NCI-H2196 (cell line): ENCODE results near the gene TRPV3.
"Not testable (repeated sequence)": the region's sequence is repeated elsewhere in the genome, so short reads cannot be mapped to it uniquely, and the experiment has no call there.

ENCODE experiments used
- DNase-seq: peaks from one replicate; lab custom pipeline; 2025; ENCODE audit not compliant: unreplicated experiment; lab: John Stamatoyannopoulos, UW

The TRPV3 gene

DNA sequence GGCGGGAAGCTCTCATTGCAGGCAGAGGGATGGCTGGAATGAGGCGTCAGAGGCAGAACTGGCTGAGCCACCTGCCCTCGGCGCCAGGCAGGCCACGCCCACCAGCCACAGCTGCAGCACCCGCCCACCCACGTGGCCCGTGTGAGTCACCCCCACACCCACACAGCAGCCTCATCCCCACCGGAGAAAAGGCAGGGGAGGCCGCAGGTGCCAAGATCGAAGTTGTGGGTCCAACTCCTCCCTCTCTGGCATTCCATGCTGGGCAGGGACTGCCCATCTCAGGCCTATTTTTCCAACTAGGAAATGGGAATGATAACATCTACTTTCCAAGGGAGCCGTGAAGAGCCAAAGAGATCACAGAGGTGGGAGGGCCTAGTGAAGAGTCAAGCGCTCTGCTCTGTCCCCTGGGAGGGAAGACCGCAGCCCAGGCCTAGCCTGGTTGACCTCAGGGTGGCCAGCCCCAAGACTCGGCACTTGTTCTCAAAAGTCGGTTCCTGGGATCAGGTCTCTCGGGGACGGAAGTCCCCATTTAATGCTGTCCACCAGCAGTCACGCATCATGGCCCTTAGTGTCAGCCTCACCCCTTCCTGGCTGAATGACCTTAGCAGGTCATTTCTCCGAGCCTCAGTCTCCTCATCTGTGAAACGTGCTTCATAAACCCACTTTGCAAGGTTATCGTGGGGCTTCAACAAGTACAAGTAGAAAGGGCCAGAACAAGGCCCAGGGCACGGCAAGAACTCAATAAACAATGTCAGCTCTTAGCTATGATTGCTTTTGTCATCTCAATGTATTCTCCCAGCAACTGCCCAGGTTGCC, at the start of gene TRPV3:
Gene TRPV3, minus strand, starts transcription at position 45 of the 816 bp plus-strand sequence. CDS start 2,962 bp downstream, outside the sequence.
- no peak for DNase-seq

DNA sequence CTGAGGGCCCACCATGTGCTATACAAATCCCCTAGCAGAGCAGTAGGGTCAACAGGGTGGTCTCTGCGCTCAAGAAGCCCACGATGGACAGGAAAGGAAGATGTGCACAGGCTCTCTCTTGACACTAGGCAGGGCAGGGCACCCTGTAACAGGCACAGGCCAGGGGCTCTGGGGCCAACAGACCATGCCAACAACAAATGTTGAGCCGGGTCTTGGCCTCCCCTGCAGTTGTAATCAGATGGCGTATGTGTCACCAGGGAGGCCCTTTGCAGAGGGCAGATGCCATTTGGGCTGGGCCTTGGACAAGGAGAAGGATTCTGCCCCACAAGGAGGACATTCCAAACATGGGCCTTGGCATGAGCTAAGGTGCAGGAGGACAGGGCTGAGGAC, 46.3 kb upstream of the TRPV3 start:
- DNase-seq, result no peak

DNA sequence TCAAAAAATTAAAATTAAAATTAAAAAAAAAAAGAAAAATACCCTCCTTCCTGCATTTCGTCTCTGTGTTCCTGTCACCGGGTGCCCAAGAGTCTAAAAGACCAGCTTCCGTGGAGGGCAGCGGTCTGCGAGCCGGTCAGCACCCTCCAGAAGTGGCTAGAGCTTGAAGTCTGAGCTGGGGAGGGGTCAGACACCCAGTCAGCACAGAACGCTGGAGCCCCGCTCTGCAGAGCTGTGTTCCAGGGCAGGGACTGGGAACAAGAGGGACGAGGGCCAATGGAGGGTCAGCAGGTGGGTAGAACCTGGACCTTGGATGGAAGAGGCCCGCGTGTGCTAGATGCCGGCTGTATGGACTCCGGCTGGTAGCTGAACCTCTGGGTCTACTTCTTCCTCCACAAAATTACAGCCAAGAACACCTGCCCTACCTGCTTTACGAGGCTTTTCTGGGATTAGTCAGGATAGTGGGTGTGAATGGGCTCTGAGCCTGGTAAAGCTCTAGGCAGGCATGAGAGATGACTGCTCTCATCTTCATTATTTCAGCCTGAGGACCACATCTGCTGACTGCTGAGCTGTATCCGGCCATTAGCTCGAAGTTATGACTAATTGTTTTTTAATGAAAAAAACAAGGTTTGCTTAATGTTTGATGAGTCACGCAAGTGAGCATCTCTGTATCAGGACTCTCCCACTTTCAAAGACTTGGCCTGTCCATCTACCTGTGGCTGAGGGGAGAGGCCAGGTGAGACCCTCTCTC, 45.7 kb upstream of the TRPV3 start:
- DNase-seq, result no peak

DNA sequence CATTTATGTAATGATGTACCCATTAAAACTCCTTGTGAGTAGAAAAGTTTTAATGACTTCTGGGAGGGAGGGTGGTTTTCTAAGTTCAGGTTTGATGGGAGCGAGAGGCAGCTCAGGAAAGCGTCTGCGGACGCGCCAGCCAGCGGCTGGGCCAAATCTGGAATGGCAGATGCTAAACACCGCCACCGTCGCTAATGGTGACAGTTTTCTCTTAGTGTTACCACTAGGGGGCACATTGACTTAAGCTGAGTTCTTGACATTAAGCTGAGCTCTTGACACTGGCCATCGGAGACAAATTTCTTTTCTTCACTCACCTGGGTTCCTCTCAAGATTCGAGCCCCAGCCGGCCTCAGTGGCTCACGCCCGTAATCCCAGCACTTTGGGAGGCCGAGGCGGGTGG, 44.9 kb upstream of the TRPV3 start:
- peak; percentile 1 for DNase-seq

DNA sequence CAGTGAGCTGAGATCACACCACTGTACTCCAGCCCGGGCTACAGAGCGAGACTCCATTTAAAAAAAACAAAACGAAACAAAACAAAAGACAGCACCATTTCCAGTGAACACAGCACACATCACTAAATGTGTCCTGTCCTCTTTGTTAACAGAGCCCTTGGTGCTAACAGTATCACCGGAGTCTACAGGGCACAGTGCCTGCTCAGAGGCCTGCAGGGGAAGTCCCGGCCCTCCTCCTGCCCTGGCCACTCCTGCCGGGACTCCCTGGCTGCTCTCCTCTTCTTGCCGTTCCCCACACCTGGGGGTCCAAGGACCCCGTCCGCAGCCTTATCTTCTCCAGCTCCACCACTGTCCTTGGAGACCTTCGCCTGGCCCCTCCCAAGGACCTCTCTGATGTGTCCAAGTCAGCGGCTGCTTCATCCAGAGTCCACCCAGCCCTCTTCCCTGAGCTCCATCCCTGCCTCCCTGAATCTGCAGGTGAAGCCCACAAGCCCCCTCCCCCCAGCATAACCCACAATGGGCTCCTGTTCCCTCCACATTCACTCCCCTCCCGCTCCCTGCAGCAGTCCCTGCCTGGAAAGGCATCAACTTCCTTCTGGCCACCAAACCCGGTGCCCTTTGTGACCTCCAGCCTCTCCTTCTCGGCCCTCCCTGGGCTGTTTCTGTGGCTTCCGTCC, 43.1 kb upstream of the TRPV3 start:
- no peak for DNase-seq

DNA sequence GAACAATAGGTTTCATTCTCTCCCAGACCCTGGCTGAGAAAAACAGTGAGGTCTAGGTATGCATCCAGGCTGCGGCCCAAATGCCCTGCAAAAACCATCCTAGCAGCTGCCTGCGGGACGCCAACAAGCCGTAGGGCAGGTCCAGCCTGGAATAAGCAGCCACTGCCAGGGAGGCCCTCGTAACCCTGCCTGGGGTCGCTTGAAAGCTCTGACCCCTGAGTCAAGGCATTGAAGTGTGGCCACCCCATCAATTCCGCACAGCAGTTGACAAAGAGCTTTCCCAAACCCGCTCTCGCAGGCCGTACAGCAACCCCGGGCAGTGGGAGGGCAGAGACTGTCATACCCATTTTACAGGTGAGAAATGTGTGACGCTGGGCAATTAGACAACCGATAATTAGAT, 40.5 kb upstream of the TRPV3 start:
- DNase-seq, result no peak

DNA sequence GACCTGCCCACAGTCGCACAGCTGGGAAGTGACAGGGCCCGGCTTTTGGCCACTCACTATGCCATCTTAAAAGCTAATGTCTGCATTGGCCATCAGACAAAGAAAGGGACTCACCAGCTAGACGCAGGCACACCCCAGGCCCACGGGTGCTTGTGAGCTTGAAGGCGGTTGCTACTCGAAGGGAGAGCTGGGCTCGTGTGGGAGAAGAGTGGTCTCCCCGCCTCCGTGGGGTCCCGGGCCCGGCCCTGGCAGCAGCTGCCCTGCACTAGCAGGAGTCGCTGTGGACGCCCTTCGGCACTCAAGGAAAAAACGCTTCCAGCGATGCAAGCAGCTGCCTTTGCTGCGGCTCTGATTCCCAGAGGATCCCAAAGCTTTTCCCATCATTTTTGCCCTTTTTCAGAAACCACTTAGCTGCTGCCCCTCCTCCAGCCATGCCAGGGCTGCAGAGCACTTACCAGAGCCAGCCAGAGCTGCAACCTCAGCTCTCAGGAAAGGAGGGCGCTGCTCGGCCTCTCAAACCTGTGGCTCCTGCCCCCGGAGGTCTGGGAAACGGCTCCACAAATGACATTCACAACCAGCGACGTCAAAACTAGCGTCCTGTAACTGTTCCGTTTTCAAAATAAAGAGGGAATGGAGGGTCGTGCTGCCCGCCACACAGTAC, 39.3 kb upstream of the TRPV3 start:
- DNase-seq, result no peak

DNA sequence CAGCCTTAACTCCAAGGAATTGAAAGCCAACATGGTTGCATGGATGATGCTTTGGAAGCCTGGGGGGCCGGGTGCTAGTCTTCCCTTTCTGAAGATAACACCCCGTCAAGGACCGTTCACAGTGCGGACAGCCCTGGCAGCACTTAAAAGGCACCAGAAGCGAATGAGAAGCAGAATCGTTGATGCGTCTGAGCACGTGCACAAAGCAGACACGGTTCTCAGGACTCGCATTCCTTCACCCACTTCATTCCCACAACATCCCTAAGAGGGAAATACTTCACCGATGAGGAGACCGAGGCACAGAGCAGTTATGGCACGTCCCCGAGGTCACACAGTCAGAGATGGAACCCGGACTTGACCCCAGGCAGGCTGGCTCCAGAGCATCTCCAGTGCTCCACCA, 37.4 kb upstream of the TRPV3 start:
- DNase-seq, result no peak

DNA sequence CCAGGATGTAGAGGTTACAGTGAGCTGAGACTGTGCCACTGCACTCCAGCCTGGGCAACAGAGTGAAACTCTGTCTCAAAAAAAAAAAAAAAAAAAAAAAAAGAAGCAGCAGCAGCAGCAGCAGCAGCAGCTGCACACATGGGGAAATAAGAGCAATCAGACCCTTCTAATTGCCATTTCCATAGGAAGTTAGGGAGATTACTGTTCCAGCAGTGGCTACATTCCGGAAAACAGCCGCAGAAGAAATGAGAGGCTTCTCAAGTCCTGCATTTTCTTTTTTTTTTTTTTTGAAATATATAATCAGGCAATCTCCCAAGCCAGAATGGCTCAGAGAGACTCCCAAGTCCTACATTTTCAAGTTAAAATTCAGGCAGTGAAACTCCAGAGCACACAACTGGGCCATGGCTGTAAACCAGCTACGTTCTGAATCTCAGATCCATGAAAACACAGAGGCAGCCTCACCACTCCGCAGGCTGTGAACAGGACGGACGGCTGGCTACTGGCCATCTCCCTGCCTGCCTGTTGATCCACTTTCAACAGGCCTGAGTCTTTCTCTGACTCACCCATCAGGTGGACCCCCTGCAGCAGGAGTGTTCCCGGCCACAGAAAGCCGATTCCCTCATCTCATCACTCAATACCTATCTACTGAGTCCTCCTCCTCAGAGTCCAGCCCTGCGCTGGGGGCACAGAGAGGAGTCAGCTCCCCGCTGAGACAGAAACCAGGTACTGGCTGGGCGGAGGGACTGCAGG, 36.6 kb upstream of the TRPV3 start:
- DNase-seq, result no peak

DNA sequence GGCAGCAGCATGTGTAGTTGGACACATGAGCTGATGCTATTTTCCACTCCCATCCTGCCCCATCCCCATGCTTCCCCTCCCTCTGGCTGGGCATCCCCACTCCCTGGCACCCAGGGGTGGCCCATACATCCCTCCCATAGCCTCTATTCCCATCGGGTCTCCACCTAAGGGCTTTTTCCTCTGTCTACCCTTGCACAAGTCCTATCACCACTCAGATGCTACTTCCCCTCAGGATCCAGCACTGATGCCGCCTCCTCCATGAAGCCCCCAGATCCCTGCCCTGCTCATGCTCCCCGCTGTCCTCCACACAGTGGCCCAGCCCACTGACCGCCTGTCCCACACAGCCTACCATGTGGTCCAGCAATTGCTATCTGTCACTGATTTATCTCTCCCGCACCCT, 35.8 kb upstream of the TRPV3 start:
- DNase-seq, result no peak

DNA sequence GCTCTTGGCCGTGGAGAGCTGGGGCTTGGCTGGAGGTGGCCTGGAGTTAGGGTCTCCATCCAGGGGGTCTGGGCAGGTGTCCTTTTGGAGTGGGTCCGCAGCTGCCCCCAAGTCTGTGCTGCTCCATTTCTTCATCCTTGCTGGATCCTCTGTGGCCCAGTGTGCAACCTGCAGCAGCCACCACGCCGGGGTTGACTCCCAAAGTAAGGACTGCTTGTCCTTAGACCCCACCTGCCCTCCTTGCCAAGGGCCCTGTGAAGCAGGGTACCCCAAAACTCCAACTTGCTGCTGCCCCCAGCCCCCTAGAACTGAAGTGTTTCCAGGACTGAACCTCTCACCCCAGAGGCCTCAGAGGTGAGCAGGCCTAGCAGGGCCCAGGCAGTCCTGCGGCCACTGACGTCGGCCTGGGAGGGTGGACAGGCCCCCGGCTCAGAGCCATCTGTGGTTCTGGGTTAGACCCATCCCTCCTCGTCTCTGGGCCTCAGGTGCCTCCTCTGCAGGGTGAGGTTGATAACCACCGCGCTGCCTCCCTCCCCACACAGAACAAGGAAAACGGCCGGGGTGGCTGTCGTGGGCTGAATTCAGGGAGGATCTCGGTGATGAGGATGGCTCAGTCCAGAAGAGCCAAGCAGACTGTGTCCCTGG, 34.7 kb upstream of the TRPV3 start:
- no peak for DNase-seq

DNA sequence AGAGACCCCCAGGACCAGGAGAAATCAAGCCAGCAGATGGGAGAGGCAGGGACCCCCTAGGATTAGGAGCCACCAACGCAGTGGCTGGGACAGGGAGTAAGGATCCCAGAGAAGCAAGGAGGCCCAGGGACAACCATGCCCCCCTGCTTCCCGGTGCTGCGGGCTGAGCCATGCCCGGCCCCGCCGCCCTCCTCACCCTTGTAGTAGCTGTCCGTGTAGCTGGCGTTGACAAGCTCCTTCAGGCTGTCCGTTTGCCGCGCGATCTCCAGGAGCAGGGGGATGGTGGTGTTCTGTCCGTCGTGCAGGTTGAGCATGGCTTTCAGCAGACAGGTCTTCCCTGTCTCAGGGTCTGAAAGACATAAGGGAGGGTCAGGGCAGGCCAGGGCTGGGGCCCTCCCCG, 33.2 kb upstream of the TRPV3 start:
- no peak for DNase-seq

DNA sequence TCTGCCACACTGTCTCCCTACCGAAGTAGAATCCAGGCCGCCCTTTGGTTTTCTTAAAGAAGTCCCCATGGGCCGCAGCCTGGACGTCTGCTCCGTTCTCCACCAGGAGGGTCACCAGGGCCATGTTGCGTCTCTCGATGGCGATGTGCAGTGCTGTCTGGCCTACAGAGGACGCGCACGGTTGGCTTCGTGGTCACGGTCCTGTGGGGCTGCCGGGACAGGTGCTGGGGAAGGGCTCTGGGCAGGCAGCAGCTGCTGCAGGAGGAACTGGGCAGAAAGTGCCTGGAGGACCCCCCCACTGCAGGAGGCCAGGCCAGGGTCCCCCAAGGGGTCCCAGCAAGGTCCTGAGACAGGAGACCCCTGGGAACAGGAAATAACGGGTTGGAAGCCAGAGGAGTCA, 32.6 kb upstream of the TRPV3 start:
- no peak for DNase-seq

DNA sequence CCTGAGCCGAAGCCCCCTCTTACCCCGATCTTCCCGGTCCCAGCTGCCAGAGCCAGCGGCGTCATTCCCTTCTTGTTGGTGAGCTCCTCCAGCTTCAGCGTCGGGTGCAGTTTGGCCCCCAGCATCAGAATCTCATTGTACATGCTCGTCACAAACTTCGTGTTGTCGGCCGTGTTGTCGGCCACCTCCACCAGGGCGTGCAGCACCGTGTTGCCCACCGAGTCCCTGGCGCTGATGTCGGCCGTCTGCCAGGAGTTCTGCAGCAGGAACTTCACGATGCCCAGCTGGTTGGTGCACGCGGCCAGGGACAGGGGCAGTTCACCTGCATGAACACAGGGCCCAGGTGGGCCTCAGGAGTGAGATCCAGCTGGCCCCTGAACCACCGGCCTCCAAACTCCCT, 32.2 kb upstream of the TRPV3 start:
- DNase-seq, result no peak

DNA sequence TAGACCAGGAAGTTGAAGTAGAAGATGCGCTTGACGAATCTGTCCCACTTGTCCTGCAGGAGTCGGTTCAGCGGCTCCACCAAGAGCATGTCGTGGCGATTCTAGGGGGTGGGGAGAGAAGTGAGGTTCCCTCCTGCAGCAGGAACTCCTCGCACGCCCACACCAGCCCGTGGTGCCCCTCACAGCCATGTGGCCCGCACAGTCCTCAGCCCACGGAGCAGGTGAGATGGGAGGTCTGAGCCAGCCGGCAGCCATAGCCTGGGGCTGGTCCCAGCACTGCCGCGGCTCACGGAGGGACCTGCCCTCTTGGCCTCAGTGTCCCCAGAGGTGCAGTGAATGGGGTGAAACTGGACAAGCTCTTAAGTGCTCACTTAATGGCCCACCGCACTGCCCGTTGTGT, 28.2 kb upstream of the TRPV3 start:
- no peak for DNase-seq

DNA sequence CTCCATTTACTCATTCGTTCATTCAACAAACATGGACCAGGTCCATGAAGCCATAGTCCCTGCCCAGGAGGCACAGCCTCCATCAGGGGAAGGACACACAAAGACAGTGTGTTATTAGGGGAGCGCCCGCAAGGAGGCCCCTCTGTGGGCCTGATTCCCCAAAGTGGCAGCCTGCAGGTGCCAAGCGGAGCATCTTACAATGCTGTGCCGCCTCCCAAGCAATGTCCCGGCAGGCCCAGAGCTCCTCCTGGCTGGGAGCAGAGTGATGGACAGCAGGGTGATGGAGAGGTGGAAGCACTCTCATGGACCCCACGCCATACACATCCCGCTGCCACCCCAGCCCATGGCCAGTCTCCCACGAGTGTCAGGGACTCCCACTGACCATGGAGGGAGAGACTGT, 25.8 kb upstream of the TRPV3 start:
- no peak for DNase-seq

DNA sequence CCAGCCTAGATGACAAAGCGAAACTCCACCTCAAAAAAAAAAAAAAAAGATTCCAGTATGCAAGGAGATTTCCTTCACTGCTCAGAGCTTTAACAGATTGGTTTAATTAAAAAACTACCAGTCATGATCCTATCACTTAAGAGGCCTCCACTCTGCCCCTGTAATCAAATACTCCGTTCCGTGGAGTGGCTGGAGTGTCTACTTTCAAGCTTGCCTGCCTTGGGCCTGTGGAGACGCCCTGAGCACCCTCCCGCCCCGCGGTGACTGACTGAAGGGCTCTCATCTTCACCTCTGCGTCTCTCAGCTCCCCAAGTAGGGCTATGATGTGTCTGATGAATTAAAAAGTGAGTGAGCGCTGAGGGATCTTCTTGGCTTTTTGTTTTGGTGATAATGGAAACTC, 25.3 kb upstream of the TRPV3 start:
- DNase-seq, result no peak

DNA sequence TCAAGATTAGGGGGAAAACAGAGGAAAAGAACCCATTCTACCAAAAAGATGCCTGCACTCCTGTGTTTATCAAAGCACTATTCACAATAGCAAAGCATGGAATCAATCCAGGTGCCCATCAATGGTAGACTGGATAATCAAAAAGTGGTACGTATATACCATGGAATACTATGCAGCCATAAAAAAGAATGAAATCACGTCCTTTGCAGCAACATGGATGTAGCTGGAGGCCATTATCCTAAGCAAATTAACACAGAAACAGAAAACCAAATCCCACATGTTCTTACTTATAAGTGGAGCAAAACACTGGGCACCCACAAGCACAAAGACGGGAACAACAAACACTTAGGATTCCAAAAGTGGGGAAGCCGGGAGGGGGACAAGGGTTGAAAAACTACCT, 21.1 kb upstream of the TRPV3 start:
- DNase-seq, result not testable (repeated sequence)

DNA sequence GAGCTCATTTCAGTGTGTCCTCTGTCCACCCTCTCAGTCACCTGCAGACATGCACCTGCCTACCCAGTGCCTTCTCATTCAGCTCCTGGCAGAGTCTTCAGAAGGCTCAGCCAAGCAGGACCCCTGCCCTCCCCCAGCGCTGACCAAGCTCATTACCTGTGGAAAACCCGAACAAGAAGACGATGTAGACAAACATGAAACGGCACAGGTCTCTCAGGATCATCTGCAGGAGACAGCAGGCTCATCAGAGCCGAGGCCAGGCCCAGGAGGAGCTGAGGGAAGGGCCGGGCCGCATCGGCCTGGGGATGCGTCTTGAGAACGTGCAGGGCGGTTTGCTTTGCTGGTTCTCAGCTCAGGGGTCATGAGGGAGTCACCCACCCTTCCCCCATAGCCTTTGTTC, 19.4 kb upstream of the TRPV3 start:
- no peak for DNase-seq

DNA sequence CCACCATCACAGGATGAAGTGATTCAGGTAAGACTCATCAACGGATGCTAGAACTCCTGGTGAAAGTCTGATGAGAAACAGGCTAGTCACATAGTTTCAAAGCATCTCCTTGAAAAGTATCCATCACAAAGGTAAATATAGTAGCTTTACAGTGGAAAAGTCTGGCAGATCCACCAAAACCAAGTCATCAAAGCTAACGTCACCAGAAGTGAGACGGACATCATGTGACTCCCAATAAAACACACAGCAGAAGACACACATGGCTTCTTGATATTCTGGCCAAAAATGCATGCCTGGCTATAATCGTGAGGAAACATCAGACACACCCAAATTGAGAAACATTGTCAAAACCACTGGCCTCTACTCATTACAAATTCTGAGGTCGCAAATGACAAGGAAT, 17.9 kb upstream of the TRPV3 start:
- DNase-seq, result no peak
